SK-N-SH (cell line): Measurements from ENCODE around the gene TMEM132D. TPM values are rescaled to one million over a fixed set of nuclear protein-coding genes. Genes with fewer than 3 reads are reported as not detected.
A peak's percentile ranks its signal among the peaks of the same experiment; 100 is the strongest.

Experiments
- CTCF ChIA-PET: fragments of 300-600, 350-600 bp; formaldehyde crosslinking; extraction: SDS; loops from one replicate; lab custom pipeline; 2021; lab: Yijun Ruan, JAX
- POLR2A ChIA-PET: fragments of 350-600 bp; sonication (Branson Sonifier 250); formaldehyde crosslinking; extraction: SDS; loops from one replicate; lab custom pipeline; 2020; ENCODE audit warnings: antibody characterized with exemption, inconsistent platforms; lab: Yijun Ruan, JAX
- DNase-seq: peaks from one replicate; pipeline ENCODE4 v3.0.0; 2012
- H2AFZ ChIP-seq: fragments of 200-600 bp; sonication (generic); 2 replicates; pipeline ENCODE4 v1.8.1; 2016; ENCODE audit warnings: antibody characterized with exemption, mild to moderate bottlenecking, low read depth
- H3F3A ChIP-seq: fragments of 200-600 bp; sonication (generic); replicated peaks from 2 replicates; pipeline ENCODE3; 2016; ENCODE audit warnings: antibody characterized with exemption, mild to moderate bottlenecking; ENCODE audit not compliant: insufficient read depth
- H3K27ac ChIP-seq, 2 experiments: fragments of 200-500 bp in 1 of 2; fragments of 200-600 bp in 1 of 2; sonication (Bioruptor generic) in 1 of 2; sonication (generic), shearing (Covaris generic) in 1 of 2; 2 replicates each; pipeline versions ENCODE4 v1.5.1 to v1.6.1; 2014 to 2016; ENCODE audit warnings: low read depth in 2 of 2, inconsistent platforms in 1 of 2, low read length in 1 of 2, mild to moderate bottlenecking in 1 of 2, mixed read lengths in 1 of 2
- H3K27me3 ChIP-seq: fragments of 200-600 bp; sonication (generic), shearing (Covaris generic); 2 replicates; pipeline ENCODE4 v1.6.1; 2016; ENCODE audit warnings: mixed run types; ENCODE audit not compliant: insufficient read depth
- H3K36me3 ChIP-seq, 2 experiments: fragments of 200-500 bp in 1 of 2; fragments of 200-600 bp in 1 of 2; sonication (Bioruptor generic) in 1 of 2; sonication (generic) in 1 of 2; replicated peaks in 1 of 2; 2 replicates each; pipeline versions ENCODE3 to v1.5.1; 2014 to 2016; ENCODE audit warnings: low read length in 1 of 2, mild to moderate bottlenecking in 1 of 2; ENCODE audit not compliant: insufficient read depth in 2 of 2, control insufficient read depth in 1 of 2
- H3K4me1 ChIP-seq, 2 experiments: fragments of 200-500 bp in 1 of 2; fragments of 200-600 bp in 1 of 2; sonication (Bioruptor generic) in 1 of 2; sonication (generic), shearing (Covaris generic) in 1 of 2; 2 replicates each; pipeline versions ENCODE4 v1.5.1 to v1.6.1; 2014 to 2016; ENCODE audit warnings: low read depth in 1 of 2, low read length in 1 of 2, mixed run types in 1 of 2; ENCODE audit not compliant: insufficient read depth in 2 of 2, control insufficient read depth in 1 of 2
- H3K4me2 ChIP-seq: fragments of 200-600 bp; sonication (generic), shearing (Covaris generic); 2 replicates; pipeline ENCODE4 v1.6.1; 2017; ENCODE audit warnings: mixed run types
- H3K4me3 ChIP-seq, 2 experiments: fragments of 200-500 bp in 1 of 2; fragments of 200-600 bp in 1 of 2; sonication (Bioruptor generic) in 1 of 2; sonication (generic), shearing (Covaris generic) in 1 of 2; 2 replicates each; pipeline versions ENCODE4 v1.5.1 to v1.8.1; 2014 to 2016; ENCODE audit warnings: low read depth in 2 of 2, inconsistent platforms in 1 of 2, low read length in 1 of 2, mild to moderate bottlenecking in 1 of 2, mixed read lengths in 1 of 2, moderate library complexity in 1 of 2
- H3K79me2 ChIP-seq: fragments of 200-600 bp; sonication (generic); 2 replicates; pipeline ENCODE4 v1.8.1; 2017; ENCODE audit warnings: mild to moderate bottlenecking; ENCODE audit not compliant: insufficient read depth
- H3K9ac ChIP-seq: fragments of 200-600 bp; sonication (generic); 2 replicates; pipeline ENCODE4 v1.6.1; 2017; ENCODE audit warnings: mixed run types
- H3K9me2 ChIP-seq: fragments of 200-600 bp; sonication (generic); 2 replicates; pipeline ENCODE4 v1.6.1; 2017; ENCODE audit warnings: mixed run types
- H3K9me3 ChIP-seq: fragments of 200-600 bp; sonication (generic); 2 replicates; pipeline ENCODE4 v1.6.1; 2017; ENCODE audit warnings: mixed run types, mild to moderate bottlenecking, moderate library complexity
- H4K20me1 ChIP-seq: fragments of 200-600 bp; sonication (generic); 2 replicates; pipeline ENCODE4 v1.6.1; 2017; ENCODE audit warnings: mild to moderate bottlenecking, mixed run types; ENCODE audit not compliant: insufficient read depth
- FOSL2 ChIP-seq: IDR thresholded peaks from 2 replicates; pipeline ENCODE4 v1.4.0; 2012; ENCODE audit warnings: low read depth, mild to moderate bottlenecking, moderate library complexity, borderline replicate concordance
- FOXJ3 ChIP-seq: sonication (generic); formaldehyde crosslinking; IDR thresholded peaks from 2 replicates; pipeline ENCODE4 v1.5.1; 2020; ENCODE audit warnings: mild to moderate bottlenecking, missing genetic modification reagents
- FOXM1 ChIP-seq: IDR thresholded peaks from 2 replicates; pipeline ENCODE4 v1.4.0; 2012; ENCODE audit warnings: low read depth, mild to moderate bottlenecking
- GABPA ChIP-seq: IDR thresholded peaks from 2 replicates; pipeline ENCODE4 v1.4.0; 2012; ENCODE audit warnings: low read depth, mild to moderate bottlenecking
- GATA2 ChIP-seq: sonication (generic); formaldehyde crosslinking; IDR thresholded peaks from 2 replicates; pipeline ENCODE4 v1.5.0; 2020; ENCODE audit warnings: mild to moderate bottlenecking, missing genetic modification reagents
- MEF2A ChIP-seq: IDR thresholded peaks from 2 replicates; pipeline ENCODE4 v1.4.0; 2012; ENCODE audit warnings: low read depth, borderline replicate concordance
- RAD21 ChIP-seq: IDR thresholded peaks from 2 replicates; pipeline ENCODE4 v1.6.1; 2012; ENCODE audit warnings: mild to moderate bottlenecking, low read length
- RCOR1 ChIP-seq: fragments of 150-350 bp; IDR thresholded peaks from 2 replicates; pipeline ENCODE4 v1.6.1; 2017; ENCODE audit warnings: antibody characterized with exemption, low read length
- RXRA ChIP-seq: IDR thresholded peaks from 2 replicates; pipeline ENCODE4 v1.4.0; 2012; ENCODE audit warnings: low read depth, mild to moderate bottlenecking, borderline replicate concordance
- SIN3A ChIP-seq: IDR thresholded peaks from 2 replicates; pipeline ENCODE4 v1.6.1; 2012; ENCODE audit warnings: low read depth, mild to moderate bottlenecking, low read length, moderate library complexity, borderline replicate concordance
- TEAD4 ChIP-seq: IDR thresholded peaks from 2 replicates; pipeline ENCODE4 v1.4.0; 2012; ENCODE audit warnings: mild to moderate bottlenecking, borderline replicate concordance; ENCODE audit not compliant: insufficient read depth
- YY1 ChIP-seq: IDR thresholded peaks from 2 replicates; pipeline ENCODE4 v1.4.0; 2012; ENCODE audit warnings: low read depth, mild to moderate bottlenecking
- WGBS: methylation state at CpG from one replicate; pipeline ENCODE4 v1.1.6; 2017; ENCODE audit warnings: low lambda C conversion rate; 5-methylcytosine and 5-hydroxymethylcytosine counted together
- polyA plus RNA-seq, 3 experiments: library from polyadenylated mRNA; depleted of rRNA; stranded (reverse); fragments of >200 nt; gene quantifications; 2 replicates each; pipeline ENCODE4 v1.2.3, GENCODE V29; 2012
- TF ChIP-seq, protein P1 (sequence below): fragments of 150-350 bp; IDR thresholded peaks from 2 replicates; pipeline ENCODE4 v1.6.1; 2016; ENCODE audit warnings: mild to moderate bottlenecking, low read depth, low read length

The TMEM132D gene
- polyA plus RNA-seq, 1 of the 3 experiments (the other 2 are of a cell fraction) = not detected

GRCh38 chr12:129863938-129864337 is 39.9 kb downstream of the TMEM132D start:
- DNase-seq = no peak
- Histone ChIP-seq H3F3A (no peaks in the 10 kb centered on the region), H3K4me2 (no peak overlapping the region), H3K79me2 (no peaks in the 10 kb centered on the region), H3K4me3 (no peak overlapping the region), H2AFZ (no peak overlapping the region), H3K9ac (no peak overlapping the region), H3K27ac (no peak overlapping the region), H3K36me3 (no peaks in the 10 kb centered on the region), H3K9me3 (no peaks in the 10 kb centered on the region; the same call in 1 of the 2 replicates), H3K27me3 (no peaks in the 10 kb centered on the region), H3K9me2 (no peaks in the 10 kb centered on the region), H3K4me1 (no peaks in the 10 kb centered on the region), H4K20me1 (no peaks in the 10 kb centered on the region)
- ChIA-PET POLR2A (no interaction called here), CTCF (no interaction called here)
- WGBS = 15% methylated on average over 4 of the region's 4 CpGs
- TF ChIP-seq RAD21 (peak; percentile 17; the same call in 1 of the 2 replicates), MEF2A (no peak)

DNA sequence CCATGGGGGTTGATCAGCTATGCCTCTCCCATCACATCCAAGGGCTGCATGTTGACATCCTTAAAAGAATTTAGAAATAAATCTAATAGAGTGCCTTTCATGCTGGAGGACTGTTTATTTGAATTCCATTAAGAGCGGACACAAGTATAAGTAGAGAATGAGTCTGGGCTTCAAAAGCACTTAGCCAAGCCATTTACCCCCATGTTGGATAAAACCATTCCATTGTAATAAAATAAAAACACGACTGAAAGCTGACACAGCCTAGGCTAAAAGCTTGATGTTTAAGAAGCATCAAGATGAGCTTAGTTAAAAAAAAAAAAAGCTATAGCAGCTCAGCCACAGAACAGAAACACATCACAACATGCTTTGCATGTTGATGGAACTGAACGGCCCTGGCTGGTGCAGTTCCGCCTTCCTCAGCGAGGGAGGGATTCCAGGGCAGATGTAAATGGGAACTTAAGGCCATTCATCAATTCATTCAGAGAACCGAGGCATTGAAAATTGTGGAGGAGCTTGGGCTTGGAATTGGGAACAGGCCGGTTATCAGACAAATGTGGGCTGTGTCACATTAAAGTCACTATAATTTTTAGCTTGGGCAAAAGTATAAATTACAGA is 41.2 kb downstream of the TMEM132D start:
- H3K4me3 ChIP-seq = no peak overlapping the region
- ChIA-PET POLR2A (no interaction called here), CTCF (interaction anchor here (1.3 kb wide), 1 partner anchor 20 kb away, joined by 4 read pairs; no protein-coding TSS in a partner anchor)
- H3K9me2 ChIP-seq = no peaks in the 10 kb centered on the region
- H3K79me2 ChIP-seq = no peaks in the 10 kb centered on the region
- H3K27ac ChIP-seq = no peak overlapping the region
- H3K9ac ChIP-seq = no peak overlapping the region
- no peaks in the 10 kb centered on the region for H3F3A ChIP-seq
- H3K27me3 ChIP-seq = no peaks in the 10 kb centered on the region
- no peaks in the 10 kb centered on the region for H3K36me3 ChIP-seq
- 32% methylated on average over 7 of the region's 7 CpGs for WGBS
- H3K9me3 ChIP-seq = no peaks in the 10 kb centered on the region; the same call in 1 of the 2 replicates
- no peak for DNase-seq
- H3K4me2 ChIP-seq = no peak overlapping the region
- TF ChIP-seq, protein P1, sequence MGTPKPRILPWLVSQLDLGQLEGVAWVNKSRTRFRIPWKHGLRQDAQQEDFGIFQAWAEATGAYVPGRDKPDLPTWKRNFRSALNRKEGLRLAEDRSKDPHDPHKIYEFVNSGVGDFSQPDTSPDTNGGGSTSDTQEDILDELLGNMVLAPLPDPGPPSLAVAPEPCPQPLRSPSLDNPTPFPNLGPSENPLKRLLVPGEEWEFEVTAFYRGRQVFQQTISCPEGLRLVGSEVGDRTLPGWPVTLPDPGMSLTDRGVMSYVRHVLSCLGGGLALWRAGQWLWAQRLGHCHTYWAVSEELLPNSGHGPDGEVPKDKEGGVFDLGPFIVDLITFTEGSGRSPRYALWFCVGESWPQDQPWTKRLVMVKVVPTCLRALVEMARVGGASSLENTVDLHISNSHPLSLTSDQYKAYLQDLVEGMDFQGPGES = no peak
- no peak for TF ChIP-seq RAD21
- no peak for TF ChIP-seq RXRA
- no peak for TF ChIP-seq GATA2 (CRISPR knock-in tag)
- TF ChIP-seq YY1 = no peak
- TF ChIP-seq RCOR1 = no peak
- TF ChIP-seq TEAD4 = no peak
- no peak for TF ChIP-seq FOSL2
- no peak for TF ChIP-seq GABPA
- TF ChIP-seq FOXM1 = no peak
- no peak for TF ChIP-seq SIN3A
- no peak for TF ChIP-seq FOXJ3 (CRISPR knock-in tag)
- H2AFZ ChIP-seq = no peak overlapping the region
- H4K20me1 ChIP-seq = no peaks in the 10 kb centered on the region
- H3K4me1 ChIP-seq = no peaks in the 10 kb centered on the region
